HG03097 (cell line): ENCODE measurements around the gene SLC17A4.
"Not testable (repeated sequence)": the region's sequence is repeated elsewhere in the genome, so short reads cannot be mapped to it uniquely, and the experiment has no call there.

Experiments
- ATAC-seq: cut with Tn5 transposase; IDR thresholded peaks from one replicate; pipeline ENCODE4 v1.9.1; 2021; ENCODE audit not compliant: unreplicated experiment, low FRiP score

The SLC17A4 gene

DNA sequence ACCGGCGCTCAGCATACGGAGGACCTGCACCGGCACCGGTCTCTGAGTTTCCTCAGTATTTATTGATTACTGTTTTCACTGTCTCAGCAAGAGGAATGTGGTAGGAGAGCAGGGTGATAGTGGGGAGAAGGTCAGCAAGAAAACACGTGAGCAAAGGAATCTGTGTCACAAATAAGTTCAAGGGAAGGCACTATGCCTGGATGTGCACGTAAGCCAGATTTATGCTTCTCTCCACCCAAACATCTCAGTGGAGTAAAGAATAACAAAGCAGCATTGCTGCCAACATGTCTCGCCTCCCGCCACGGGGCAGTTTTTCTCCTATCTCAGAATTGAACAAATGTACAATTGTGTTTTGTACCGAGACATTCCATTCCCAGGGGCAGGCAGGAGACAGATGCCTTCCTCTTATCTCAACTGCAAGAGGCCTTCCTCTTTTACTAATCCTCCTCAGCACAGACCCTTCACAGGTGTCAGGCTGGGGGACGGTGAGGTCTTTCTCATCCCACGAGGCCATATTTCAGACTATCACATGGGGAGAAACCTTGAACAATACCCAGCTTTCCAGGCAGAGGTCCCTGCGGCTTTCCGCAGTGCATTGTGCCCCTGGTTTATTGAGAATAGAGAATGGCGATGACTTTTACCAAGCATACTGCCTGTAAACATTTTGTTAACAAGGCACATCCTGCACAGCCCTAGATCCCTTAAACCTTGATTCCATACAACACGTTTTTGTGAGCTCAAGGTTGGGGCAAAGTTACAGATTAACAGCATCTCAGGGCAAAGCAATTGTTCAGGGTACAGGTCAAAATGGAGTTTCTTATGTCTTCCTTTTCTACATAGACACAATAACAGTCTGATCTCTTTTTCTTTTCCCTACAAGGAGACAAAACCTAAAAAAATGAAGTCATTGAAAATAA is 5.7 kb upstream of the SLC17A4 start:
- not testable (repeated sequence) for ATAC-seq

DNA sequence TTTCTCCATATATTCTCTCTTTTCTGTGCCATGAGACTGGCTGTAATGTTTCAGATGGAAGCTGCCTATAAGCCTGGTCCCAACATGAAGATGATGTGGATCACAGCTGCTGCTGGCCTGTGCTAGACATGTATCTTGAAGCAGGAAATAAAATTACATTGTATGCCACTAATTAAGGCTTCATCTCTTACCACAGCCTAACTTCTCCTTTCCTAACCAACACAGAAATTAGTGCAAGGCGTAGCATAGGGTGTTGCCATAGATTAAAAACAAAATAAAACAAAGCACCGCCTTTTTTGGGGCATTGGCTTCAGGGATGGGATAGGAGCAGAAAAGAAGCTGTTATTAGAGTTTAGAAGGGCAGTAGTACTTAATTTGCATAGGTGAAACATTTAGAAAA is 4.7 kb upstream of the SLC17A4 start:
- no peak for ATAC-seq

DNA sequence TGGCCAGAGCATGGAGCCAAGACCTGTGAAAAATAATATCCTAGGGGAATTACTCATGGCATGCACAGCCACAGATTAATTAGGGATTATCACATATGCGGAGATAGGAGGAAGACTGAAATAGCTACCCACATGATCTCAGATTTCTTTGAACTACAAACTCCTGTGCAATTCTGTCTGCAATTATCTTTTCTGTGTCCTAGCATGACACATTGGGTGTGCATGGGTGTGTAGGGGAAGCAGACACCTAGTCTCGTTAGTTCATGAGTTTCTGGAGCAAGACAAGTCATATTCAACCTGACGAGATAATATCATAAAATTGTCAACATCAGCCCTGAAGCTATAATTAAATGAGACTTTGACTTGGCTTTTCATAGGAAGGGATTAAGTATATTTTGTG is 3.6 kb upstream of the SLC17A4 start:
- no peak for ATAC-seq

DNA sequence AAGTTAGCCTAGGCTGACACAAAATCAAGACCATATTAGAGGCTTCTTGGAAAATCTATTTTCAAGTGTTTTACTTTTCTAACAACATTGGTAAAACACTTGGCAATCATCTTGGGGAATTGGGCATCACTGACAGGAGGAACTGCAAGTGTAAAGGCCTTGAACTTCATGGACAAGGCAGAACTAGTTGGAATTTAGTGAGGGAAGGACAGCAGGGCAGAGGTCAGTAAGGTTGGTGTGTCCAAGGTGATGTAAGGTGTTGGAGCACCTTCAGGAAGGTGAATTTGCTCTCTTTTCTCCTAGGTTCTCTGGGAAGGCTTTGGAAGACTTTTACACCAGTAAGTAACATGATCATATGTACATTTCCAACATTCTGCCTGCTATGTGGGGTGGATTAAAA is 1.5 kb upstream of the SLC17A4 start:
- no peak for ATAC-seq

DNA sequence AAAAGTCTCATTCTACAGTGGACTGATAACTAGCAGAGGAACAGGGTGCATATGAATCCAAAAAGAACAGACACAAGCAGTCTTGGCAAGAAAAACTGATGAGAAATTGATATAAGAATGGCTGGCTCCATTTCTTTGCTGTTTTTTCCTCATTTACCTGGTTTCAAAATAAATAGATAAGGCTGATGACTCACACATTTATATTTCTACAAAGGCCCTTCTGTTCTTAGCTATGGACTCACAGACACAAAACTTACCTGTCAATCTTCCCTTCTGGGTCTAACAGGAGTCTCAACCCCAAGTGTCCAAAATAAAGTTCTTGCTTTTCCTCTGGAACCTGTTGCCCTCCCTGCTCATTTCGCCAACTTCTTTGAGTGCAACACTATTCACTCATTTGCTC is 941 bp downstream of the SLC17A4 start:
- ATAC-seq, result no peak

DNA sequence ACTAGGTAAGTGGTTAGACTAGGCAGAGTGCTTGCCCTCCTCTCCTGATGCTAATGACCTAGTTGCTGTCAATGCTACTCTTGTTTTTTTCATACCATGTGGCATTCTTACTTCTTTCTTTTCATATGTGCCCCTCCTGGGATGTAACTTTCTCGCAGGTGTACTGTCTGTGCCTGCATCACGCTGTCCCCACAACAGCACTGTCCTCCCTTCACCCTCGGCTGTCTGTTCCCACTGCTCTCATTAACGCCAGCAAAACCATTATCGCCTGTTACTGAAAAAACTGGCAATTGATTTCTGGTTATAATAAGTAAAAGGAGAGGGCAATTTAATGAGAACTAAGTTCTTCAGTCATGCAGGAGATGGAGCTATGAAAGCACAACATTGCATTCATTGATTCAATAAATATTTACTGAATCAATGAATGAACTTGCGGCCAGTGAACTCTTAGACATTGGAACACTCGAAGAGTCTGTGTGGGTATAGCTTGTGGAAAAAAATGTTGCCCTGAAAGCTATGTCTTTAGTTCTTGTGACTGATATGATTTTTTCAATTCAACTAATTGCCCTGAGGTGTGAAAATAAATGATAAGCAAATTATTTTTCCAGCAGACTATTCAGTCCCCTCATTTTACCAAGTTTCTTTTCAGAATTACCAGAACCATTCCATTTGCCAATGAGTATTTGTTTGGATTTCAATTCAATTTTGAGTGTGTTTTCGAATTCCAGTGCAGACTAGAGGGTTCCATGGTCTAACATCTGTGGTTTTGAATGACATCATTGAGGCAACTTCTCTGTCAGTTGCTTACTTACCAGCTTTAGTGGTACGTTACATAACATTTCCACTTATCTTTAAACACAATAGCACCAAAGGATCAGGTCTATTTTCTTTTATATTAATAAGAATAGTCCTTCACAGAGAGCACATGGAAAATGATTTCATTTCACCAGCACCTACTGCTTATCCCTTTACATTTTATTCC is 2.1 kb downstream of the SLC17A4 start:
- ATAC-seq, result no peak

DNA sequence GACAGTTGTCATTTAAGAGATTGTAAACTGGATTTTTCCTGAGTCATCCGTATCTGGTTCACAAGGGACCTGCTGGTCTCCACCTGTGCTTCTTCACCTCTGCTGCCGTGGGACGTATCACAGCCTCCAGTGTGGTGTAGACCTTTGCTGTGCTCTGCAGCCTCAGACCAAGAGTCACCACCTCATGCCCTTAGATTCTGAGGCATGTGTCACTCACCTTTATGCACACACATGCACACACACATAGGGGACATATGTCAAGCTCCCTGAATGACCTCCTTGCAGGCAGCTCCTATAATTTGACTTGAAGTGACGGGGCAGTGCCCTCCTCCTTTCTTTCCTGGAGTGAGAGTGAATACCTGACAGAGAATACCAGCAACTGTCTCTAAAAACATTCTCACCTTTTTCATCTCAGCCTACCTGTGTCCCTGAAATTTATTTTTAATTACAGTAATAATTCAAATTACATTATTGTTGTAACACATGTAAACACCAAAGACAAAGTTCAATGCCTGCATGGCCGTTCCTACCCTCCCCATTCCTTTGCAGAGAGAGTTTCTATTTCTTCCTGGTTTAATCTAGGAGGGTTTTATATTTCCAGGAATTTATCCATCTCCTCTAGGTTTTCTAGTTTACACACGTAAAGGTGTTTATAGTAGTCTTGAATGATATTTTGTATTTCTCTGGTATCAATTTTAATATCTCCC is 3.5 kb downstream of the SLC17A4 start:
- ATAC-seq, result no peak

DNA sequence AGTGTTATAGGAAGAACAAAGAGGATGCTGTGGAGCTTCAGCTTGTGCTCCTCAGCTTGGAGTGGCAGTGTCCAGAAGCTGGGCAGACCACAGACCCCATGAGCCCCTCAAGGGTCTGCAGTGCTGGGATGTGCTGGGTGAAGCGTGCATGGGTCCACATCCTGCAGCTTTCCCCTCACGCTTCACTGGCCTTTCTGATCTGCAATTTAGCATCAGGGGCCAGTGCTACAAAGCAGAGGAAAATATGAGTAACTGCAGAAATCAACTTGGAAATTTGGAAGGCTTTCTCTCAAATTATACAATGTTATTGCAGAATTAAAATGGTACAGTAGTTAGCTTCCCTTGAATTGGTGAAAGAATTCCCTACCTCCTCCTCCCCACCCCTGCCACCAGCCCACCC is 10.1 kb downstream of the SLC17A4 start:
- ATAC-seq, result no peak

DNA sequence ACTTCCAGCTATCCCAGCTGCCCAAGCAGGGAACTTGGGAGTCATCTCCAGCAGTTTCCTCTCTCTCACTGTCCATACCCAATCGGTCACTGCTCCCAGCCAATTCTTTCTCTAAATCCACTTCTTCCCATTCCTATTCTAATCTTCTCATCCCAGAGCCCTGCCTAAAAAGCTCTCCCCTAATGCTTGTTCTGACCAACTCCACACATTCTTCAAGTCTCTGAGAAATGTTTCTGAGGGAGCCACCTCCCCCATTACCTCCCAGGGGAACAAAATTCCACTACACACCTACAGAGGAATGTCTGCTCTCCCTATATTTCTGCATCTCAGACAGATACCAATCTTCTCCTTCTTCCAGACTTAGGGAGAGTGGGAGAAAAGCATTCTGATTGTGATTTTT is 14.0 kb downstream of the SLC17A4 start:
- ATAC-seq, result no peak

DNA sequence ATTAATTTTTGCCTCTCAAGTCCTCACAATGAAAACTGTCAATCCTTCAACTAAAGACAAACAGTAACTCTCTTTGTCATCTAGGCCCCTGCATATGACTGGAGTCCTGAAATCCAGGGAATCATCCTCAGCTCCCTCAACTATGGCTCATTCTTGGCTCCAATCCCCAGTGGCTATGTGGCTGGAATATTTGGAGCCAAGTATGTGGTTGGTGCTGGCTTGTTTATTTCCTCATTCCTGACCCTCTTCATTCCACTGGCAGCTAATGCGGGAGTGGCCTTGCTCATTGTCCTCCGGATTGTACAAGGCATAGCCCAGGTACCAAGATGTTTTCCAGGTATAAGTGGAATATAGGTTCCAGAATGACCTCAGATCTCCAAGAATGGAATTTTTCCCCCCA is 15.4 kb downstream of the SLC17A4 start:
- ATAC-seq, result no peak

DNA sequence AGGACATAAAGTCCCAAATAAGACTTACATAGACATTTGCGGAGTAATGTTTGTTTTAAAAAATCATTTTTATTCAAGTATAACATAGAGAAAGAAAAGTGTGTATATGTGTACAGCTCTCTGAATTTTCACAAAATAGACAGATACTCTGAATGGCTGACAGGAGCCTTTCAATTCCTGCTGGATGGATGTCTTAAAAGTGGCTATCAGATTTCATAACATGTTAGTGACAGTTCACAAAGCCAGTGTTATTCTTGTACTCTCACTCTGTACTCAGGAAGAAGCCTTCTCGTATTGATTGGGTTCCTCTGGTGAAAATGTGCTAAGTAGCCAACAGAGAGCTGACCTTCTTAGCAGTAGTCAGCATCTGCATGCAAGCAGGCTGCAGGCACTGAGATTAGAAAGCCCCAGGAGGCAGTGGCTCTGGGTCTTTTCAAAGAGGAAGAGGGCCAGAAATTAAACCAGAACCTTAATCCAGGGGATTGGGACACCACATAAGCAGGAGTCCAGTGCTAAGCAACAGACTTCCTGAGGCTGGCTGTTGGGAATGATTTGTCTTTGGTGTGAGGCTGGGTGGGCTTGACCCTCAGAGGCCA is 19.7 kb downstream of the SLC17A4 start:
- ATAC-seq, result no peak

DNA sequence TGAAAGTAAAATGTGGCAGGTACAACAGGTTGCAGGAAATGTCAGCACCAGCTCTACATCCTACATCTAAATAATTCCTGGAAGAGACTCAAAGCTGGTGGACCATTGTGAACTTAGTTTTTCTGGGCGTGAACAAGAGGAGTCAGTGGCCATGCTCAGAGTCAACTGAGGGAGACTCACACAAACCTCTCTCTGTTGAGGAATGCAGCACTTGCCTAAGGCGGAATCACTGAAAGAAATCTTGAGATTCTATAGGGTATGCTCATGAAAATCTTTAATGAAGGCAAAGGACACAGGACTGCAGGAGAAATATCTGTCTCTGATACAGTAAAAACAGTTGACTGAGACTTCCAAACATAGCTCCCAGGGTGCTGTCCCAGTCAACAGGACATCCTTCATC is 22.5 kb downstream of the SLC17A4 start:
- ATAC-seq, result no peak

DNA sequence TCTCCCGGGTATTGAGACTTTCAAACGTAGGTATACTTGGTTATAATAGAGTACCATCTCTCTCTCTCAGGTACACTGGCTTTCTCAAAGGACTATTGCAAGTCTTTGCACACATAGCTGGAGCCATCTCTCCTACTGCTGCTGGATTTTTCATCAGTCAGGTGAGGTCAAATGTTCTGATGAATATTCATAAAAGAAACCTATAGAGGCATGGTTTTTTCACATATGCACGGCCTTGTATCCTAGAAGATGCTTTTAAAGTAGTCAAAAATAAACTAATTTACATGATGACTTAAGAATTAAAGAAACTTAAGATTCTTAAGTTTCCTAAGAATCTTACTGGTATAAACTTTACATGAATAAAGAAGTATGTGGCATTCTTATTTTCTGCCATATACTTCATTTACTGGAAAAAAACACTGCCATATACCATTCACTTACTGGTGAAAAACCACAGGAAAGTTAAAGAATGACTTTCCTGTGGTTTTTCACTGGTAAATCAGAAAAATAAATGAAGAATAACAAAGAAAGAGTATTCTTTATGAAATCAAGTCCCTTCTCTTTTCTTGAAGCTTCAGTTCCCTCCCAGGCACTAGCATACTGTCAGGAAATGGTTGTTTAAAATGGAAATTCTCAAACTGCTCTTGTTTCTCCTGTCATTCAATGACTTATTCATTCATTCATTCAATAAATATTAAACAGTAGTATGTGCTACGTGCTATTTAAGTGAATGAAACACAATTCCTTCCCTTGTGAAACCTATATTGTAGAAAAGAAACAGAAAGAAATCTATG is 23.5 kb downstream of the SLC17A4 start:
- no peak for ATAC-seq

DNA sequence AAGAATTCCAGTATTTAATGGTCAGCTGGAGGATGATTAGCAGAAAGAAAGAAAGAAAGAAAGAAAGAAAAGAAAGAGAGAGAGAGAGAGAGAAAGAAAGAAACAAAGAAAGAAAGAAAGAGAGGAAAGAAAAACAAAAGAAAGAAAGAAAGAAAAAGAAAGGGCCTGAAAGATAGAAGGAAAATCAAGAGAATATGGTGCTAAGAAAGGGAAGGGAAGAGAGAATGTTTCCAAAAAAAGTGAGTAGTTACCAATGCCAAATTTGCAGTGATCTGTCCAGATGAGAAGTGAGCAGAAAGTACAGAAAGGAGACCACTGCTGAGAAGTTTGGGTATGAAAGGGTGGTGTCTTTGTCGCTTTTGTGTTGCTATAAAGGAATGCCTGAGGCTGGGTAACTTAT is 26.6 kb downstream of the SLC17A4 start:
- no peak for ATAC-seq

DNA sequence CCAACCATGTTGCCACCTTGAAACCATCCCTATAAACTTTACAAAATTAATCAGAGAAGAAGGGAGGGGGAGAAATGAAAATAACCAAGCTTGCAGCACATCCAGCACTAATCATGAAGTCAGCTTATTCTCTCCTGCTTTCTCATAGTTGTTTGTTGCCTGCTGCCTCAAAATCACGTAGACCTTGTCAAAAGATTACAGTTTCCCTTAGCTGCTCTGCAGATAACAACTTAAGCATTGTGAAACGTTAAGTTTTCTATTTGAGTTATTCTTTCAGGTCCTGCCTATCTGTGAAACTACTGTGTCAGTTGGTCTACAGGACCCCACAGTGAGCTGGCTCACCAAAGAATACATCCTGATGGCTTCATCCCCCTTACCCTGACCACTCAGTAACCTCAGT is 32.9 kb downstream of the SLC17A4 start:
- no peak for ATAC-seq

DNA sequence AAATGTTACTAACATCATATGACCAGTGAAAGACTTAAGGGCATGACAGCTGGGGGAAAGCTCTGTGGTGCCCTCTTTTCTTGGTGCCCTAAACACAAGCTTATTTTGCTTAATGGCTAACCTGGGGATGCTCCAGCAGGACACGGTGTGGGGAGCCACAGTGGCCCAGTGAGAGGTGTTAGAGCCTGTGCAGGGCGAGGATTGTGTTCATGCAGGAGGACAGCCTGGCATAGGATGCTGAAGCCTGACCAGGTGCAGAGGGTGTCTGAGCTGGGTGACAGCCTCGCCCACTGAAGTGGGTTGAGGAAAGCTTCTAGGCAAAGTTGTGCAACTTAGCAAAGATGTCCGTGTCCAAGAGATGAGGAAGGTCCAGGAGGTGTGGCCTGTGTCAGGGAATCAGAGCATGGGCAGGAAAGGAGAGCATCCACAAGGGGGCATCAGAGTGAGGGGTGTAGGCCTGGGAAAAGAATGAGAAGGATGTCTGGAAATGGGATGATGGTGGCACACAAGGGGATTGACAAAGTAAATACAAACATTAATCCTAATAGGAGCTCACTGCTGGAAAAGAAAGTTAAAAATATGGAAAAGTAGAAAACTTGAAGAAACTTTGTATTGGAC is 33.9 kb downstream of the SLC17A4 start:
- no peak for ATAC-seq

DNA sequence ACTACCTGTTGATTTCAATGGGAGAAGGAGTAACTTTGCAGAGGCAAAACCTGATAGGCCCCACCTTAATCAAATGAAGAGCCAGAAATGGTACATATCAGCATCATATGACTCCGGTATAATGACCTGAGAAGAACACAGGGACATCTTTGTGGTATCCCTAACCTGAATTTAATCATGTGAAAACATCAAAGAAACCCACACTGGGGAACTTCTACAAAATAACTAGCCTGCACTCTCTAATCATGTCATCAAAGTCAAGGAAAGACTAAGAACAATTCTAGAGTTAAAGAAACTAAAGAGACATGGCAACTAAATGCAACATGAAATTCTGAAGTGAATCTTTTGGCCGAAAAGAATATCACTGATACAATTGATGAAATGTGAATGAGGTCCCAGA is 34.9 kb downstream of the SLC17A4 start:
- ATAC-seq, result no peak

DNA sequence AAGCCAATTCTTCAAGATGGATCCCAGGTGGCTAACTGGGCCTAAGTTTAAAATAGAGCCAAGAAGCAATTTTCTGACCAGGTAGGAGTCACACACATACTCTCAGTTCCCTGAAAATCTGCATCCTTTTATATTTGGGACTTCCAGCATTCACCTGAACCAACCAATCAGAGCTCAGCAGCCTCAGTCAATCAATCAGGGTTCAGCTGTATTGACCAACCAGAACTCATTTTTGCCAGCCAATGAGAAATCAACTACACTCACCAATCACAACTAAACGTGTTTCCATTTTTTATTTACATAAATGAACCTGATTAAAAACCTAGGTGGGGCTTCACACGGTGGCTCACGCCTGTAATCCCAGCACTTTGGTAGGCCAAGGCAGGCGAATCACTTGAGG is 37.5 kb downstream of the SLC17A4 start:
- no peak for ATAC-seq

DNA sequence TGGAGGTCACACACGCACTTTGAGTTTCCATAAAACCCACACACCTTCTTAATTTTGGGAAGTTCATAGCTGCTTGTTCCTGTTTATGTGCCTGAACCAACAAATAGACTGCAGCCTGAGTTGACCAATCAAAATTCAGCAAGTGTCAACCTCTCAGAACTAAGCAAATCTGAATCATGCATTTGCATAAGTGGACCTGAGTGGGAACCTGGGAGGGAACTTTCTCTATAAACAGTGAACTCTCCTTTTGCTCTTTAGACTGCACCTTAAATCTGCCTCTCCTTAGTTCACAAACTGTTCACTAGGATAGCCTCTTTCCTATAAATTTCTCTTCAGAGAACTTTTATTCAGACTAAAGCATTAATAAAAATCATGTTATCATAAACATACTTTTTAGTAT is 39.4 kb downstream of the SLC17A4 start:
- no peak for ATAC-seq
